Calu3 (cell line): Measurements from ENCODE around the gene REXO1. TPM values are rescaled to one million over a fixed set of nuclear protein-coding genes. Genes with fewer than 3 reads are reported as not detected.

Experiments used
- BruUV-seq: library from RNA; stranded (reverse); fragments of 400-500 nt; replicated peaks from 2 replicates; lab custom pipeline; 2021; lab: Mats Ljungman, UMichigan
- CTCF ChIA-PET: fragments of 300-600 bp; sonication (Branson Sonifier 250); formaldehyde crosslinking; loops from one replicate; lab custom pipeline; 2022; ENCODE audit warnings: antibody characterized with exemption; lab: Charles Lee
- DNase-seq: peaks from one replicate; pipeline ENCODE4 v3.0.0; 2022
- H3K27ac Mint-ChIP-seq: one replicate; pipeline ENCODE4 v1.8.0; 2022; ENCODE audit warnings: mixed read lengths; ENCODE audit not compliant: unreplicated experiment
- H3K27me3 Mint-ChIP-seq: one replicate; pipeline ENCODE4 v1.8.0; 2022; ENCODE audit warnings: mixed read lengths; ENCODE audit not compliant: unreplicated experiment
- H3K36me3 Mint-ChIP-seq: one replicate; pipeline ENCODE4 v1.8.0; 2022; ENCODE audit warnings: mild to moderate bottlenecking, moderate library complexity, mixed read lengths; ENCODE audit not compliant: insufficient read depth, unreplicated experiment
- H3K4me1 Mint-ChIP-seq: one replicate; pipeline ENCODE4 v1.8.0; 2022; ENCODE audit warnings: mild to moderate bottlenecking, low read depth, mixed read lengths; ENCODE audit not compliant: unreplicated experiment
- H3K4me3 Mint-ChIP-seq: one replicate; pipeline ENCODE4 v1.8.0; 2022; ENCODE audit warnings: mild to moderate bottlenecking, low read depth, moderate library complexity, mixed read lengths; ENCODE audit not compliant: unreplicated experiment
- H3K9me3 Mint-ChIP-seq: one replicate; pipeline ENCODE4 v1.8.0; 2022; ENCODE audit warnings: low read depth, mixed read lengths; ENCODE audit not compliant: unreplicated experiment
- CTCF ChIP-seq: fragments of 200-600 bp; IDR thresholded peaks from one replicate; pipeline ENCODE4 v1.8.0; 2022; ENCODE audit warnings: antibody characterized with exemption; ENCODE audit not compliant: unreplicated experiment
- intact Hi-C: fragments of 100-400 bp; cut with micrococcal nuclease; formaldehyde crosslinking; loops from one replicate; pipeline ENCODE4 v1.10.0; 2022; ENCODE audit not compliant: unreplicated experiment
- total RNA-seq: library from RNA; stranded (reverse); gene quantifications from 2 replicates; pipeline ENCODE4 v1.2.3, GENCODE V29; 2022

REXO1 gene
- total RNA-seq, 1 experiment from 2014 or later, result 34.1 TPM

- peak overlapping the region; percentile 87 for H3K27ac Mint-ChIP-seq
- peaks cover 36% of the 10 kb centered on the region for H3K36me3 Mint-ChIP-seq
- TF ChIP-seq CTCF, result no peak
- H3K4me1 Mint-ChIP-seq, result peaks cover 23% of the 10 kb centered on the region
- no peak for DNase-seq
- no peaks in the 10 kb centered on the region for H3K27me3 Mint-ChIP-seq
- BruUV-seq, result no TSS peak
- peak overlapping the region; percentile 89 for H3K4me3 Mint-ChIP-seq
- intact Hi-C loops, result no loop called here
- CTCF ChIA-PET, result no interaction called here
- H3K9me3 Mint-ChIP-seq, result no peaks in the 10 kb centered on the region
Measured at GRCh38 chr19:1813192-1814182, 34.8 kb downstream of the REXO1 start.

GRCh38 chr19:1812426-1813191, 35.7 kb downstream of the REXO1 start:
- CTCF ChIA-PET, result no interaction called here
- peak; percentile 93 for DNase-seq

GRCh38 chr19:1811942-1812425, 36.3 kb downstream of the REXO1 start, which contains the start of gene ATP8B3:
TSS of gene ATP8B3 (minus strand) at chr19:1812276. CDS start at chr19:1811736, 540 bp downstream.
- CTCF ChIA-PET, result interaction anchor here (0.8 kb wide), 1 partner anchor 18 kb away, joined by 3 read pairs; no protein-coding TSS in a partner anchor
- no TSS peak for BruUV-seq
- peaks cover 31% of the 10 kb centered on the region for H3K36me3 Mint-ChIP-seq
- no peaks in the 10 kb centered on the region for H3K27me3 Mint-ChIP-seq
- H3K27ac Mint-ChIP-seq, result peak within 1 kb of the TSS; percentile 87
- no peaks in the 10 kb centered on the region for H3K9me3 Mint-ChIP-seq
- no peak for TF ChIP-seq CTCF
- peak; percentile 36 for DNase-seq
- H3K4me1 Mint-ChIP-seq, result peaks cover 23% of the 10 kb centered on the region
- peak within 1 kb of the TSS; percentile 89 for H3K4me3 Mint-ChIP-seq
- intact Hi-C loops, result no loop called here

More at GRCh38 chr19:1812426-1813191, 35.7 kb downstream of the REXO1 start:
- Mint-ChIP-seq H3K4me3 (peak overlapping the region; percentile 89), H3K4me1 (peaks cover 23% of the 10 kb centered on the region), H3K36me3 (peaks cover 31% of the 10 kb centered on the region), H3K27ac (peak overlapping the region; percentile 87), H3K27me3 (no peaks in the 10 kb centered on the region), H3K9me3 (no peaks in the 10 kb centered on the region)
- intact Hi-C loops, result no loop called here
- TF ChIP-seq CTCF, result no peak
- no TSS peak for BruUV-seq

GRCh38 chr19:1811472-1811894, 36.8 kb downstream of the REXO1 start:
- H3K4me3 Mint-ChIP-seq, result peak overlapping the region; percentile 89
- H3K4me1 Mint-ChIP-seq, result peaks cover 23% of the 10 kb centered on the region
- peak overlapping the region; percentile 83 for H3K27ac Mint-ChIP-seq
- no peaks in the 10 kb centered on the region for H3K9me3 Mint-ChIP-seq
- CTCF ChIA-PET, result interaction anchor here (0.7 to 1.0 kb wide), 3 partner anchors 17 to 290 kb away, joined by 3 to 5 read pairs (median 3); partner anchors contain the start of gene TCF3
- BruUV-seq, result no TSS peak
- H3K27me3 Mint-ChIP-seq, result no peaks in the 10 kb centered on the region
- peaks cover 31% of the 10 kb centered on the region for H3K36me3 Mint-ChIP-seq
- no peak for TF ChIP-seq CTCF
- intact Hi-C loops, result no loop called here
- DNase-seq, result peak; percentile 89
